Stimulated activated CD4-positive, alpha-beta T cell treated with anti-CD3 and anti-CD28 coated beads, Interleukin-15, amount 100 ng/mL, for 1 hour (primary cell): Measurements from ENCODE around the gene RREB1.

ENCODE experiments used
- DNase-seq, 2 donors: peaks; one replicate each; pipeline ENCODE4 v3.0.0-alpha.2; 2020; ENCODE audit warnings: low read depth in 1 of 2, low spot score in 1 of 2

RREB1 gene

GRCh38 chr6:7100072-7100752 is 7.5 kb upstream of the RREB1 start:
- DNase-seq: no peak

GRCh38 chr6:7100753-7101081 is 7.0 kb upstream of the RREB1 start:
- DNase-seq: no peak

DNA sequence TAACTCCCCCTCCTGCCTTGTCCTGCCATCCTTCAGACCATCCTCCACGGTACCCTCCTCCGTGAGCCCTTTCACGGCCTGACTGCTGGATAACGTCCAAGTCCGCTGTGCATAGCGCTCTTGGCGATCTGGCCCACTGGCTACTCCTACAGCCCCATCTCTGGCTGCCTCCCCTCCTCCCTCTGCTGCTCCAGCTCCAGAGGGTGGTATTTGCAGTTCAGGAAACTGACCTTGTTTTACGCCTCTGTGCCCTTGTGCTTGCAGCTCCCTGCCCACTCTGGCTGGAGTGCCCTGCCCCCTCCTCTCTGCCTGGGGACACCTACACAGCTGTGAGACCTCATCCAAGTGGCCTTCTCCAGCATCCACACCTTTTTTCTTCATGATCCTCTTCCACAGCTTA is 6.5 kb upstream of the RREB1 start:
- DNase-seq: no peak

DNA sequence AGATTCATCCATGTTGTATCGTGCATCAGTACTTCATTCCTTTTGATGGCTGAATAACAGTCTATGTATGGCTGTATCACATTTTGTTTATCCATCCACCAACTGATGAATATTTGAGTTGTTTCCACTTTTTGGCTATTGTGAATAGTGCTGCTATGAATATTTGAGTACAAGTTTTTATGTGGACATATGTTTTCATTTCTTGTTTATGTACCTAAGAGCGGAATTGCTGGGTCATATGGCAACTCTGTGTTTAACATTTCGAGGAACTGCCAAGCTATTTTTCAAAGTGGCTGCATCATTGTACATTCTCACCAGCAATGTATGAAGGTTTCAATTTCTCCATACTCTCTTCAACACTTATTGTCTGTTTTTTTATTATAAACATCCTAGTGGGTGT is 3.0 kb upstream of the RREB1 start:
- no peak for DNase-seq

GRCh38 chr6:7106215-7106751 is 1.5 kb upstream of the RREB1 start:
- no peak for DNase-seq

DNA sequence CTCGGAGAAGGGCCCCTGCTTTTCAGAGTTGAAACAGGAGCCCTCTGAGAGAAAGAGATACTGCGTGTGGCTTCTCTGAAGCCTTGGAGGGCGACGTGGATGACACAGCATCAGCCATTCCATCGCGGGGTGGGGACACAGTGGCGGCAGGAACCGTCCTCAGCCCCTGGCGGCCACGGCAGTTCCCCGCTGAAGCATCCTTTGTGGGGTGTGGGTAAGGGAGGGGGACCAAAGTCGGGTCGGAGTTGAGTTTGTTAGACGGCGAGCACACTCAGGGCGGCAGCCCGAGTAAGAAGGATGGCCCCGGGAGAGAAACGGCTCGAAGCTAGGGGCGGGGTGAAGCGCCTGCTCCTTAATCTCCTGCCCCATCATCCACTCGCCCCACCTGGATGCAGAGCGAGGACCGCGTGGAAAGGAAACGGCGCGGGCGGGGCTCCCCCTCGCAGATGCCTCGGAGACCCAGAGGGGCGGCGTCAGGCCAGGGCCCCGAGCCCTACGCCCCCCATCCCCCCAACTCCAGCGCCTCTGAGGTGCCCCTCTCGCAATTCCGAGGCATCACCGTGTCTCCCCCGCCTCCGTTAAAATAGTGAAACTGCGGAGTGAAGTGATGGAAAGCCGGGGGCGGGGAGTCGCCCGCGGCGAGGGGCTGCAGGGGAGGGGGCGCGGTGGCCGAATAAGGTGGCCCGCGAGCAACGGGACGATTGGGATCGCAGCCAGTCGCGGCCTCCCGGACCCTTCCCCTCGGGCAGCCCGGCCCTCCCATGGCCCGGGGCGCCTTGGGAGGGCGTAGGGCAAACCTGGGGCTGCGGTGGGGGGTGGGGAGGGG is 796 bp upstream of the RREB1 start:
- DNase-seq: peak; percentile 45 to 46

DNA sequence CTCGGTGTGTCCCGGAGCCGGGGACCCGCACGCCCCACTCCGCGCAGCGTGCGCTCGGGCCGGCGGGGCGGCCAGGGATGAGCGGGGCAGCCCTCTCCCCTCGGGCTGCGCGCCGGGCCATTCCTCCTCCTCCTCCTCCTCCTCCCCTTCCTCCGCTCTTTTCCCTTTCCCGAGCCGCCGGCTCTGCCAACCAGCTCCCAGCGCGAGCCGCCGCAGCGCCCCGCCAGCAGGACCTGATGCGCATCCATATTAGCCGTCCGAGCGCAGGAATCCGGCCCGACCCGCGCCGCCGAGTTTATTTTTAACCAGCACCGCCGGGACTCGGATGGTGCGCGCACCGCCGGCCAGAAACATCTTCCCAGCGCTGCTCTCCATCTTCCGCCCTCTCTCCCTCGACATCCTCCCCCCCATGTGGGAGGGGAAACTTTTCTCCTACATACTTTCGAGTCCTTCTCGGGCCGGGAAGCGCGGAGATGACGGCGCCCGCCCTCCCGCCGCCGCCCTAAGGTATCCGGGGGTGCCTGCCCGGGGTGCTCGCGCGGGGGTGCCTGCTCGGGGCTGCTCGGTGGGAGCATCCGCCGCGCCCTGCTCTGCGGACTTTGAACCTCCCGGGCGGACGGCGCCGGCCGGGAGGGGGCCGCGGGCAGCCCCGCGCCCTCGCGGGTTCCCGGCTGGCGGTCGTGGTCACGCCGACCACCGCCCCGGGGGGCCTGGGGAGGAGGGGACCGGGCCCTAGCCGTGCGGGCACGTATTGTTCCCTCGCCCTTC is 619 bp downstream of the RREB1 start:
- peak in 1 of 2 donors; percentile 24 for DNase-seq

GRCh38 chr6:7108964-7109836 is 1.4 kb downstream of the RREB1 start:
- DNase-seq: peak in 1 of 2 donors; percentile 14

DNA sequence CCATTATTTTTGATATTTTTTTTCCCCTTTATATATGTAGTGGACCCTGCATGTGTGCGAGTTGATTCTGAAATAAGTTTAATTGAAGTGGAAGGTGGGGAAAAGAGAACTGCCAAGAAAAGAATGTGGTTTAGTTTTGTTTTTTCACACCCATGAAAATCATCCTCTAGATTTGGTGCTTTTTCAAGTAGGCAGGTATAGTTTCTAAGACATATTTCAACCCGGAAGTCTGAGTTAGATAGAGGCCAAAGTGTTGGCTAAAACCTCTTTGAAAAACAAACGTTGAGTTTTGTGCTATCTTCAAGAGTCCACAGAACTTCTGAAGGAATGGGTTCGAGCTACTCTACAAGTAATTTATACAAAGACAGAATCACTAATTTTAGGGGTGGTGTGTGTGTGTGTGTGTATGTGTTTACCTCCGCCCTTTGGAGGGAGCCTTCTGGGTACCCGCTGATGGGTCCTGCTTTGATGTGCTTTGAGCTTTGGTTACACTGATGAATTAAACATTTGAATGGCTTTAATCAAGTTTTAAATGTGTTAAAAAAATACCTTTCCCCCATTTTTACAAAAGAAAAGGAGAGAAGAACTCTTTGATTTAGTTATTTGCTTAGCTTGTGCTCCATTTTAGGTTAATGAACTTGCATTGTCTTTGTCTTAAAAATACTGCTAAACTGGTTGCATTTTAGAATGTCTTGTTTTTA is 2.5 kb downstream of the RREB1 start:
- DNase-seq: no peak

DNA sequence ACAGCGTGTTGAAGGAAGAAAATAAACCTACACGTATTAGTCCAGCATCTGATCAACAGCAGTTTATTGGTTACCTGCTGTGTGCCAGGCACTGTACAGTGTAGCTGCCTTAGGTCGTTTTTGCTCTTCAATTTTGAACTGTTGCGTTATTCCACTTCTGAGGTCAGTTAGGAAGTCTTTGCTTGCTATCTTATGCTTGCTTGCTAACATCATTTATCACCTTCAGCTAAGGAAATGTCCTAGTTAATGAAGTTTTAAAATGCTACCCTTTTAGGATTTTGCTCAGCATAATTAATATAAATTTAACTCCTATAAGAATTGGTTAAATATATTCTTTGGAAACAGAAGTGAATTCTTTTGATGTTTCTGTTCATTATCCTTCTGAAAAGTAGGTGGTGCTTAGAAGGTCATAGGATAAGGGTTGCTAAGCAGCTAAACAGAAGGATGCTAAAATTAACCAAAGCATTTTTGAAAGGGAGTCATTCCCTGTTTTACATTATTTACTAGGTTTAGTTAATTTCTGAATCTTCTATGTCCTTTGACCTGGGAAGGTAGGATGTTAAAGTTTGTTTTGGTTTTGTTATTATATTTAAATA is 3.4 kb downstream of the RREB1 start:
- DNase-seq: no peak

GRCh38 chr6:7112171-7112570 is 4.4 kb downstream of the RREB1 start:
- DNase-seq: no peak

DNA sequence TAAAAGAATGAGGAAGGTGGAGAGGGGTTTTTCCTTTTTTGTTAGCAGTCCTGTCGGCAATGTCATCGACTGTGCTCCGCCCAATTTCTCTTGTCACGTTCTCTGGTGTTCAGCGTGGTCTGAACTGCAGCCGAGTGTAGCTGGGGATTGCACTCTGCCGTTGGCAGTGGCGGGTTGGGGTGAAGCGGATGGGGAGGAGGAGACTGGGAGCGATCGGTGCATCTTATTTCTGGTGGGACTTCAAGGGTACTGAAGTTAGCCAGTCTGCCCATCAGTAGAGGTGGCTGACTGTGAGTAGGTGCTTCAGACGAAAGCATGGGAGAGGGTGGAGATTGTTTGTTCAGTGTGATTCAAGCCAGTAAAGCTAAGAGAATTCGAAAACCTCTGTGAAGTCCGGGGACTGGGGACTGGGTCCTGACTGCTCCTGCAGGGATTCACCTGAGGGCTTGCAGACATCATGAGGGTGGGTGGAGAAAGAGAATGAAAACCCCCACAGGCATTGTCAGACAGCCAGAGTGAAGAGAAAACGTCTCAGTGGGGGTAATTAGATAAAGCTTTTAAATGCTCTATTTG is 5.1 kb downstream of the RREB1 start:
- DNase-seq: peak in 1 of 2 donors; percentile 28

- DNase-seq: no peak
Observed at GRCh38 chr6:7114744-7115458, 7.1 kb downstream of the RREB1 start.

DNA sequence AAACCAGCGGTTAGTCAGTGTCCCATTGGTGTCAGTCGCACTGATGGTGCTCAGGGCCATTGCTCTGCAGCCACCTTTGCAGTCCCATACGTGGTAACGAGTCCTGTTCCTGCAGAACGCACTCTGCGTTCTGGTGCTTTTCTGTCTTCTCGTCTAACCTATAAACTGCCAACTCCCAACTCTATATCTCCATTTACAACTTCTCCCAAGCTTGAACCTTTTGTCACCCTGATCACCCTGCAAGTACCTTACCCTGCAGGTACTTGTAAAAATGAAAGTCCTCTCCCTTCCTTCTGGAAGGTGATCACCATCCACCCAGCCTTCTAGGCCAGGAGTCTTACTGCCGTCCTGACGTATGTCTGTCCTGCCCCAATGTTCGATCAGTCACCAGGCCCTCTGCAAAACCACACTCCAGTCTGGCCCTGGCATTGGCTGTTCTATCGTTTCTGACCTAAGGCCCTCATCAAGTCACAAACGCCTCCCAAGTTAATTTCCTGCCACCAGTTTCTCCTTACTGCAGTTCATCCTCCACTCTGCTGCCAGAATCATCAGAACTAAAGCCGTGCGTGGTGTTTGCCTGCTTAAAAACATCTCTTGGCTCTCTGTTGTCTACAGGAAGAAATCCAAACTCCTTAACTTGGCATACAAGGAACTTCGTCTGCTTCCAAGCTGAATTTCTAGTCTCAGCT is 7.9 kb downstream of the RREB1 start:
- no peak for DNase-seq

- no peak for DNase-seq
Observed at GRCh38 chr6:7119272-7119801, 11.6 kb downstream of the RREB1 start.

- no peak for DNase-seq
Observed at GRCh38 chr6:7121700-7122241, 14.0 kb downstream of the RREB1 start.

DNA sequence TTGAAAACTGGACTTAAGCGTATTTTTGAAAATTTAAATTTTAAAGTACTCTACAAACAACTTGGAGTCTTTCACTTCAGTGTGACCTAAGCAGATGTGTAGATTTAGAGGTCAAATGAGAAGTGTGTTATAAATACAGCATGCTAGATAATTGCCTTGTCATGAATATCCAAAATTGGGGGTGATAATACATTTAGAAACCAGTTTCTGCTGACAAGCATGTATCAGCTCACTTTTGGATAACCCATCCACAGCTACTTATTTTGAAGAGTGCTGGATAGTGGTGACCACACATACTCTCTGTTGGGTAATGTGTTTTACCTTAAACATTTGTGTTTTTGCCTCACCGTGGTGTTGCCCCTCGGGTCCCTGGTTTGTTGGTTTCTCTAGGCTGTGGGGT is 14.9 kb downstream of the RREB1 start:
- no peak for DNase-seq

GRCh38 chr6:7124114-7124513 is 16.4 kb downstream of the RREB1 start:
- DNase-seq: no peak
